HG03196 (cell line): ENCODE data around the gene FBXL20.
"Not testable (repeated sequence)": the region's sequence is repeated elsewhere in the genome, so short reads cannot be mapped to it uniquely, and the experiment has no call there.

Experiments used
- ATAC-seq: cut with Tn5 transposase; IDR thresholded peaks from one replicate; pipeline ENCODE4 v1.9.1; 2021; ENCODE audit not compliant: unreplicated experiment

FBXL20 gene, protein sequence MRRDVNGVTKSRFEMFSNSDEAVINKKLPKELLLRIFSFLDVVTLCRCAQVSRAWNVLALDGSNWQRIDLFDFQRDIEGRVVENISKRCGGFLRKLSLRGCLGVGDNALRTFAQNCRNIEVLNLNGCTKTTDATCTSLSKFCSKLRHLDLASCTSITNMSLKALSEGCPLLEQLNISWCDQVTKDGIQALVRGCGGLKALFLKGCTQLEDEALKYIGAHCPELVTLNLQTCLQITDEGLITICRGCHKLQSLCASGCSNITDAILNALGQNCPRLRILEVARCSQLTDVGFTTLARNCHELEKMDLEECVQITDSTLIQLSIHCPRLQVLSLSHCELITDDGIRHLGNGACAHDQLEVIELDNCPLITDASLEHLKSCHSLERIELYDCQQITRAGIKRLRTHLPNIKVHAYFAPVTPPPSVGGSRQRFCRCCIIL

GRCh38 chr17:39401412-39402243 is at the start of gene FBXL20:
Gene FBXL20 (minus strand): TSS chr17:39401626. CDS start chr17:39401402, 224 bp downstream.
- peak; percentile 70 for ATAC-seq

DNA sequence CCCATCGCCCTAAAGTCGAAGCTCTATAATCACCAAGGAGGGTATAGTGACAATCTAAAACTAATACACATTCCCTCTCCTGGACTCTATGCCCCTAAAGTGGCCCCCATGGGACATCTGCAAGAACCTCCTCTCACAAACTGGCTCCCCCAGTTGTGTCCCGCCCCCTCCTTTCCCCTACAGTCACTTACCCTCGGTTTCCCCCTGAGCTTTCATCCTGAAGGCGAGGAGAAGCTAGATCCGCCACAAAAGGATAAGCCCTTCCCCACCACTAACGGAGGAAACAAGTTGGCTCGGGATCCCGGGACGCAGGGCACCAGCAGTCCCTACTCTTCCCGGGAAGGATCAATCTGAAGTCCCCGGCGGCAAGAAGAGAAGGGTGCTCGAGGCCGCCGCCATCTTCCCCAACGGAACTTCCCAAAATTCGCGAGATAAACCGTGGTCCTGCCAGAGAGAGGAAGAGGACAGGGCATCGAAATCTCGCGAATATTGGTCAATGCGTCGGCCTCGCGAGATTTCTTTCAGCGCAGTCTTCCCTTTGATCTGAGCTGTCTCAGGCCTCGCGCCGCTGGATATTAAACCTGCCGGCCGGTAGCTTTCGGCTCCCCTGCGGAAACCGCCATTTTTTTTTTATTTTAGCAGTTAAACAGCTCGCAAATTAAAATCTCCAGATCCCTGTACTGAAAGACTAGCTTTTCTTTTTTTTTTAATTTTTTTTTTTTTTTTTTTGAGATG is 49.6 kb upstream of the FBXL20 start, which contains the start of gene MED1:
MED1 (minus strand) TSS at position 417 of the 735 bp plus-strand sequence; CDS start at position 216, 201 bp downstream.
- ATAC-seq: peak; percentile 98

DNA sequence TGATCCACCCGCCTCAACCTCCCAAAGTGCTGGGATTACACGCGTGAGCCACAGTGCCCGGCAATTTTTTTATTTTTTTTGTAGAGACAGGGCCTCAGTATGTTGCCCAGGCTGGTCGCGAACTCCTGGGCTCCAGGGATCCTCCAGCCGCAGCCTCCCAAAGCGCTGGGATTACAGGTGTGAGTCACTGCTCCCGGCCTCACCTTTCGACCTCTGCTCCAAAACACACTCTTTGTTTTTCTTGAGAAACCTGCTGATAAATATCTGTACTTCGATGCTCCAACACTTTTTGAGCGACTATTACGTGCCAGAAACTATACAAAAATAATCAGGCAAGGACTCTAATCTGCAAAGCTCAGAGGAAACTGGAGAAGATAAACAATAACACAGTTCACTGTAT is 48.6 kb upstream of the FBXL20 start:
- ATAC-seq: no peak

- no peak for ATAC-seq
Observed at GRCh38 chr17:39447561-39447960, 46.1 kb upstream of the FBXL20 start.

DNA sequence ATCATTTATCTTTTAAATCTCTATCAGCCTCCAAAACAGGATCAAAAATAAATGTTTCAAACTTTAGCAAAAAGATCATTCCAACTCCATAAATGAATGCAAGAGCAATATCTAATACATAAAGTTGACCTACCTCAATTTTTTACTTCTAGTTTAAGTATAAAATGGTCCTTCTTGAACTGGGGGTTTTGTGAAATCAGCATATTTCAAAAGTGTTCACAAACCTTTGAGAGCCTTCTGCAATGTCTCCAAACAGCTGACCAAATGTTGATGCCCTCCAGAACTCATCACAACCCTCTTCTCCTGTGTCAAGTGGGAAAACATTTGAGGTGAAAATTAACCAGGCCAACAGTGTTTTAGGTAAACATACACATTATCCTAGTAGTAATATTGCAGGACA is 41.9 kb upstream of the FBXL20 start:
- ATAC-seq: no peak

- ATAC-seq: not testable (repeated sequence)
Observed at GRCh38 chr17:39439868-39440267, 38.4 kb upstream of the FBXL20 start.

DNA sequence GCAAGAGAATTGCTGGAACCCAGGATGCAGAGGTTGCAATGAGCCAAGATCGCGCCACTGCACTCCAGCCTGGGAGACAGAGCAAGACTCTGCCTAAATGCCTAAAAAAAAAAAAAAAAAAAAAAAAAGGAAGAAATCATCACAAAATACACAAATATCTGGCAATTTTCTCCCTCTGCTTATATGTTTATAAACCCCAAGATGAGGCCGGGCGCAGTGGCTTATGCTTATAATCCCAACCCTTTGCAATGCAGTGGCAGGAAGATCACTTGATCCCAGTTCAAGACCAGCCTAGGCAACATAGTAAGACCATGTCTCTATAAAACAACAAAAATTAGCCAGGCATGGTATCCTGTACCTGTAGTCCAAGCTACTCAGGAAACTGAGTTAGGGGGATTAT is 28.2 kb upstream of the FBXL20 start:
- ATAC-seq: no peak

GRCh38 chr17:39416141-39416540 is 14.7 kb upstream of the FBXL20 start:
- ATAC-seq: no peak

DNA sequence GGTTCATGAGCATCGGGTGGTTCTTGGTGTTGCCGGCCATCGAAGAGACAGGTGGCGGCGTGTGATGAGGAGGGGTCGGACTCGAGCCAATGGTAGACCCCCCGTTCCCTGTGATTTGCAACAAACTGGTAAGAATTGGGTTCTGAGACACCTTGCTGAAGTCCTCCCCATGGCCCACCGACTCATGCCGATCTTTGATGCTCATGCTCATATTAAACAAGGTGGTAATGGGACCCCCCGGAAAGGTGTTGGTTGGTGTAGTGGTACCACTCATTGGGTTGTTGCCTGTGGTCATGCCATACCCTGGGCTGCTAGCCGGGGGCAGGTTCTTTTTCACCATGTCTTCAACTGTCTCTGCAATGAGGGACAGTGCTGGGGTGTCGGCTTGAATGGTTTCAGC is 8.9 kb upstream of the FBXL20 start:
- no peak for ATAC-seq

- ATAC-seq: no peak
Observed at GRCh38 chr17:39408360-39408759, 6.9 kb upstream of the FBXL20 start.

DNA sequence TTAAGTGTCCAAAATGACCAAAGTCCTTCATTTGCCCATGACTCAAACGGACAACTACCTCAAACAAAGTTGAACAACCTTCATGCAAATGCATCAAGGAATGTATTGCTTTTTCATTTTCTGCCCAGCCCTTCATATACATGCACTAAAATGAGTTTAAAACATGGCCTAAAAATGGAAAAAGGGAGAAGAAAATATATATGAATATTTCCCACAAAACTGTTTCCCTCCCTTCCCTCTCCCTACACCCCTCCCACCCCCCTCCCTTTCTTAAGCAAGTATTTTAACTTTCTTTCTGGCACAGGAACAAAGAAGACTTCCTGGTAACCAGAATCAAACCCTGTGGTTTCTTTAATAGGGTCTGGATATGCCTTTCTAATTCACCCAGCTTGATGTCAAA is 5.5 kb upstream of the FBXL20 start:
- no peak for ATAC-seq

- ATAC-seq: no peak
Observed at GRCh38 chr17:39405436-39405835, 4.0 kb upstream of the FBXL20 start.

- no peak for ATAC-seq
Observed at GRCh38 chr17:39404542-39405378, 3.3 kb upstream of the FBXL20 start.

DNA sequence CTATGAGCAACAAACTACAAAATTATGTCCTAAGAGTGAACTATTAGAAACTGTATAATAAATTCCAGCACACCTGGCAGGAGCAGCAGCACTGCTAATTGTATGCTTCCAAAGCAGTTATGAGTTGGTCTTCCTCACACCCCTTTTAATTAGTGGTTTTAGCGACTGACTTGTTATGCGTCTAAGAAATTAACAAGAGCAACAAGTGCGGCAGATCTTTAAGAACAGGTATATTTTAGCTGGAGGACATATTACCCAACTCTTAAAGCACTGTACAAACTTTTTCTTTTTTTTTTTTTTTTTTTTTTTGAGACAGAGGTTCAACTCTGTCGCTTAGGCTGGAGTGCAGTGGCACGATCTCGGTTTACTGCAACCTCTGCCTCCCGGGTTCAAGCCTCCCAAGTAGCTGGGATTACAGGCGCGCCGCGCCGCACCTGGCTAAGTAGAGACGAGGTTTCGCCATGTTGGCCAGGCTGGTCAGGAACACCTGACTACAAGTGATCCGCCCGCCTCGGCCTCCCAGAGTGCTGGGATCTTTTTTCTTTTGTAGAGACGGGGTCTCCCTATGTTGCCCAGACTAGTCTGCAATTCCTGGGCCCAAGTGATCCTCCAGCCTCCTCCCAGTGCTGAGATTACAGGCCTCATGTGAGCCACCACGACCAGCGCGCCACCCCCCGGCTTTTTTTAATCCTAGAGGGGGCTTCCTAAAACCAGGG is 1.6 kb upstream of the FBXL20 start:
- no peak for ATAC-seq

DNA sequence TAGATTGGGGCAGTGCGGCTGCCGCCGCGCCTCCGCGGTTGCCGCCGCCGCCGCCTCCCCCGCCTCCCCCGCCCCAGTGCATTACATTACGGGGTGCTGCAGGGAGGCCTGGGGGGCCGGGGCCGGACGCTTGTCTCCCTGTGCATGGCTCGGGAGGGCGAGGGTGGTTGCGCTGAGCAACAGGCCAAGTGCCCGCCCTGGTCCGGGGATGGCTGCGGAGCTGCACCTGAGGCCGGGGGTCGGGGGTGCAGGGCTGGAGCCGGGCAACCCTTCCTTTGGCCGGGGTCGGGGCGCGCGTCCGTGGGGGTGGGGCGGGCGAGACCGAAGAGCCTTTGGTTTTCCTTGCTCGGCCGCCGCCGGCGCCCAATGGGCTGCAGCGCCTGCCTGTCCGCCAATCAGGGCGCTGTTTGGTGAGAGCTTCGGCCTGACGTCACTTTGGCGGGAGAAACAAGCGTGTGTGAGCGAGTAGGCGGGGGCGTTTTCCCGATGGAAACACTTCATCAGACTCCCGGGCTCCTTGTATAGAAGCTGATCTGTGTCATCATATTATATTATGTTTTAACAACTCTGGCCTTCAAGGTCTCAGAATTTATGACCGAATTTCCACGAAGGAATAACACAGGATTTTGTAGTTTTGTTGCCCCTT is 941 bp upstream of the FBXL20 start:
- ATAC-seq: peak; percentile 57

- no peak for ATAC-seq
Observed at GRCh38 chr17:39400547-39401411, 647 bp downstream of the FBXL20 start.

DNA sequence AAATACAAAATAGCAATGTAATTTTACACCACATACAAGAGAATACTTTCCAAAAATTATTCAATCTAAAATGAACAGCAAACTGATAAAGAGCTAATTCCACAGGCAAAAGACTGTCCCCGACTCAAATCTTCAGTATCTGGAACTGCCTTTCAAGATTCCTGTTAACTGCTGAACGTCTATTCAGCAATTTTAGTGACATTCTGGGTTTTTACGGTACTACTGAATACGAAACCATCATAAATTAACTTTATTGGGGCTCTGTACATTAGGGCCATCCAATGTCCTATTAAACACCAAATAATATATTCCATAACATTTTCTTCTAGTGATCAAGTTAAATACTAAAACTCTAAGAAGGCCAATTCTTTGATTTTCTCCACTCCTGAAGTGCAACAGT is 1.6 kb downstream of the FBXL20 start:
- no peak for ATAC-seq

DNA sequence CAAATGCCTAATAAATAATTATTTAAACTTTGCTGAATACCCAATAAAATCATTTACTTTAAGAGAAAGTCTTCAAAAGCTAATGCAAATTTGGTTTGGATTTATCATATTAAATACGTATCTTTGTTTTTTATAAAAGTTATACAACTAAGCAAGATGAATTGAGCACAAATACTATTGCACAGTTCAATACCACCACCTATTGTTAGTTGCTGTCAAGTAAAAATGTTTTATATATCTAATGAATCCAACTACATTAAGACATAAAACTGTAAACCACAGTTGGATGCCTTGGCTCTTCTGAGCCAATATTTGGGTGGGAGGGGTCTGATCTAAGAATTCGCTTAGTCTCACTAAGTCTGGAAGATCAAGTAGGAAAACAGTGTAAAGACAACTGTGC is 7.7 kb downstream of the FBXL20 start:
- ATAC-seq: no peak
